WTC11 (cell line): ENCODE data around the gene ITGA11. TPM values are rescaled to one million over a fixed set of nuclear protein-coding genes. Genes with fewer than 3 reads are reported as not detected.

ENCODE experiments used
- ATAC-seq: fragments of 200-7000 bp; cut with Tn5 transposase; 2 replicates; pipeline ENCODE4 v1.10.0; 2021; ENCODE audit warnings: mild to moderate bottlenecking, moderate library complexity
- CTCF ChIA-PET: fragments of 300-600 bp; sonication (Branson Sonifier 250); formaldehyde crosslinking; loops from one replicate; lab custom pipeline; 2021; ENCODE audit warnings: antibody characterized with exemption; lab: Charles Lee
- POLR2A ChIA-PET: fragments of 350-600 bp; sonication (Branson Sonifier 250); formaldehyde crosslinking; loops from one replicate; lab custom pipeline; 2021; ENCODE audit warnings: antibody characterized with exemption; lab: Charles Lee
- DNase-seq: peaks from one replicate; pipeline ENCODE4 v3.0.0; 2021; ENCODE audit warnings: low spot score
- H3K27ac Mint-ChIP-seq: 2 replicates; pipeline ENCODE4 v1.8.0; 2021; ENCODE audit warnings: mixed read lengths
- H3K27me3 Mint-ChIP-seq: 2 replicates; pipeline ENCODE4 v1.8.0; 2021; ENCODE audit warnings: low read depth, mild to moderate bottlenecking, moderate library complexity, mixed read lengths
- H3K36me3 Mint-ChIP-seq: 2 replicates; pipeline ENCODE4 v1.8.0; 2021; ENCODE audit warnings: mixed read lengths
- H3K4me1 Mint-ChIP-seq: 2 replicates; pipeline ENCODE4 v1.8.0; 2022; ENCODE audit warnings: mixed read lengths
- H3K4me3 Mint-ChIP-seq: 2 replicates; pipeline ENCODE4 v1.8.0; 2021; ENCODE audit warnings: mild to moderate bottlenecking, moderate library complexity, mixed read lengths
- H3K9me3 Mint-ChIP-seq: 2 replicates; pipeline ENCODE4 v1.8.0; 2021; ENCODE audit warnings: mixed read lengths
- ARID4B ChIP-seq: sonication (generic); formaldehyde crosslinking; IDR thresholded peaks from 2 replicates; pipeline ENCODE4 v1.8.0; 2023; ENCODE audit warnings: missing genetic modification reagents, mild to moderate bottlenecking, borderline replicate concordance
- E2F1 ChIP-seq: sonication (generic); formaldehyde crosslinking; IDR thresholded peaks from 2 replicates; pipeline ENCODE4 v1.8.0; 2022; ENCODE audit warnings: mild to moderate bottlenecking, missing genetic modification reagents
- GABPB1 ChIP-seq: sonication (generic); formaldehyde crosslinking; IDR thresholded peaks from 2 replicates; pipeline ENCODE4 v1.8.1; 2023; ENCODE audit warnings: mild to moderate bottlenecking, missing genetic modification reagents
- GTF2I ChIP-seq: fragments of 250-450 bp; sonication (Bioruptor Pico); conservative IDR thresholded peaks from 2 replicates; pipeline ENCODE4 v1.4.0; 2021; ENCODE audit warnings: mild to moderate bottlenecking
- ZNF232 ChIP-seq: sonication (generic); formaldehyde crosslinking; IDR thresholded peaks from 2 replicates; pipeline ENCODE4 v1.8.0; 2022; ENCODE audit warnings: mild to moderate bottlenecking, missing genetic modification reagents
- total RNA-seq: library from RNA; stranded (reverse); gene quantifications from 3 replicates; pipeline ENCODE4 v1.2.3, GENCODE V29; 2021
- TF ChIP-seq, protein P1 (sequence below): fragments of 250-450 bp; sonication (Bioruptor Pico); conservative IDR thresholded peaks from 2 replicates; pipeline ENCODE4 v1.9.0; 2021; ENCODE audit warnings: mild to moderate bottlenecking
- TF ChIP-seq, protein P2 (sequence below): sonication (generic); formaldehyde crosslinking; IDR thresholded peaks from 2 replicates; pipeline ENCODE4 v1.8.0; 2022; ENCODE audit warnings: missing genetic modification reagents
- TF ChIP-seq, protein P3 (sequence below): sonication (generic); formaldehyde crosslinking; IDR thresholded peaks from 2 replicates; pipeline ENCODE4 v1.8.0; 2022; ENCODE audit warnings: mild to moderate bottlenecking, missing genetic modification reagents

ITGA11 gene
- total RNA-seq, 1 experiment from 2014 or later: 0.15 TPM

DNA sequence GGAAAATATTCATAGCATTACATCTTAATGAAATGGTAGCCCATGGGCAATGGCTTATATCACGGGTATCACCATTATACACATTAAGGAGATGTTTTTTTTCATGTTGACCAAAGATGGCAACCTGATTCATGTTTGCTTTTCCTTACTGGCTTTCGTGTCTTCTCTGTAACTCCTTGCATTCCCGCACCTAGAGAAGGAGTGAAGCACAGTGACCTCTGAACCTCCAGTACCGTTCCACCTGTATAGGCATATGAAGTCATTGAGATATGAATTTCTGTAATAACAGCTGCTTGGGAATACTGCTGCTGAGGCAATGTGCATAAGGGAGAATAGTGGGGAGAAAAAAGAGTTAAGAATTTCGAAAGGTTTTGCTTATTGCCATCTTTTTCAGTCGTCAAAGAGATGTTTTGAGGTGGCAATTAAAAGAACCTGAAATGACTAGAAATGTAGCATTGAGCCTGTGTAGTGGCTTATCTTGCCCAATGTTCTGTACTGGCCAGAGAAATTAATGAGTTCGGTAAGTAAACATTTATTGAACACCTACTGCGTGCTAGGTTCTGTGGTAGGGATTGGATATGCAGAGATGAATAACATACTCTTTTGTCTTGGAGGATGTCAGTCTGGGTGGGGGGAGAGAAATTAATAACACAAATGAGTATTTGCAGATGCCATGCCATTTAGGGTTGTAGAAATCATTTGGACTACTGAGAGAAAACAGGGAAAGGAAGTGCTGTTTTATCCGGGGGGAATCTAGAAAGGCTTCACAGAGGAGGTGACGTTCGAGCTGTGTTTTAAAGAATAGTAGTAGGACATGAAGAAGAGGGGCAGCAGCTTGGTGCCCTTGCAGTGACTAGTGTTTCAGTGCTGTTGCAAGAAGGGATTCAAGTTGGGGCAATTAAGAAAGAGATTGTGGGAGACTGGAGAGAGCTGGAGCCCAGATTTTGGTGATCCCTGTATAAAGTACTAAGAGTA is 151.9 kb downstream of the ITGA11 start:
- Mint-ChIP-seq H3K4me3 (peak overlapping the region; percentile 98), H3K4me1 (peaks cover 56% of the 10 kb centered on the region), H3K9me3 (peaks cover 8% of the 10 kb centered on the region), H3K27ac (peak overlapping the region; percentile 87), H3K27me3 (no peaks in the 10 kb centered on the region), H3K36me3 (peaks cover 10% of the 10 kb centered on the region)
- POLR2A ChIA-PET: interaction anchor here (1.0 kb wide), 1 partner anchor 18 kb away, joined by 3 read pairs; no protein-coding TSS in a partner anchor
- TF ChIP-seq GTF2I (CRISPR knock-in tag): 0 out of 2 replicates have a peak, but pooled peaks have one; percentile 26
- TF ChIP-seq, protein P1, sequence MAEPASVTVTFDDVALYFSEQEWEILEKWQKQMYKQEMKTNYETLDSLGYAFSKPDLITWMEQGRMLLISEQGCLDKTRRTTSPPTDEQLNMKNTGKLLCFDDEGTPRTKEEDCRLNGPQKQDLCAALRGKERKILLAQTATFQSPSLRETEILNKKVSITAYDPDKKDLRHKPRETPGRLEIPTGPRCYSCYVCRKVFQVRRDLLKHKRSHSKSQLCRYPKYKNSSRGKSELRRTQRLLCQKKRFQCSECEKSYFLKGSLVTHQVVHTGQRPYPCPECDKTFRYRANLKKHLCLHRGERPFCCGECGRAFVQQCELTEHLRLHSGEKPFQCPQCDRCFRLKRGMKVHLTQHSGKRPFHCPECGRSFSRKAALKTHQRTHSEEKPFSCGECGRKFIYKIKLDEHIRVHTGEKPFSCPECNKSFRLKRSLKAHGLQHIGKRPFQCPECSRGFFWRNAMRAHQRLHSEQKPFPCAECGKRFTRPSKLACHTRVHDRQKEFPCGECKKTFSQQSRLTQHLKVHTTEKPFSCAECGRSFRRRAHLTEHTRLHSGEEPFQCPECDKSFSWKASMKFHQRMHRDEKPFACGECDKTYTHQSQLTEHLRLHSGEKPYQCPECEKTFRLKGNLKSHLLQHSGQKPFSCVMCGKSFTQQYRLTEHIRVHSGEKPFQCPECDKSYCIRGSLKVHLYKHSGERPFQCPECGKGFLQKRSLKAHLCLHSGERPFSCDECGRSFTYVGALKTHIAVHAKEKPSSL: no peak
- CTCF ChIA-PET: interaction anchor here (0.6 to 3.9 kb wide), 3 partner anchors 25 to 27 kb away, joined by 4 to 28 read pairs (median 10); no protein-coding TSS in a partner anchor
- DNase-seq: no peak
- no peak for ATAC-seq

- Mint-ChIP-seq H3K4me3 (peak overlapping the region; percentile 98), H3K36me3 (peaks cover 2% of the 10 kb centered on the region; the same call in 1 of the 2 replicates), H3K9me3 (no peaks in the 10 kb centered on the region), H3K4me1 (peaks cover 50% of the 10 kb centered on the region), H3K27ac (peak overlapping the region; percentile 93), H3K27me3 (no peaks in the 10 kb centered on the region)
- POLR2A ChIA-PET: interaction anchor here (0.9 to 2.5 kb wide), 4 partner anchors 22 to 28 kb away, joined by 4 to 22 read pairs (median 8); no protein-coding TSS in a partner anchor
- ATAC-seq (peak; percentile 1), DNase-seq (no peak)
- CTCF ChIA-PET: interaction anchor here (0.5 to 3.9 kb wide), 5 partner anchors 26 to 725 kb away, joined by 3 to 27 read pairs (median 4); no protein-coding TSS in a partner anchor
- TF ChIP-seq, protein P2, sequence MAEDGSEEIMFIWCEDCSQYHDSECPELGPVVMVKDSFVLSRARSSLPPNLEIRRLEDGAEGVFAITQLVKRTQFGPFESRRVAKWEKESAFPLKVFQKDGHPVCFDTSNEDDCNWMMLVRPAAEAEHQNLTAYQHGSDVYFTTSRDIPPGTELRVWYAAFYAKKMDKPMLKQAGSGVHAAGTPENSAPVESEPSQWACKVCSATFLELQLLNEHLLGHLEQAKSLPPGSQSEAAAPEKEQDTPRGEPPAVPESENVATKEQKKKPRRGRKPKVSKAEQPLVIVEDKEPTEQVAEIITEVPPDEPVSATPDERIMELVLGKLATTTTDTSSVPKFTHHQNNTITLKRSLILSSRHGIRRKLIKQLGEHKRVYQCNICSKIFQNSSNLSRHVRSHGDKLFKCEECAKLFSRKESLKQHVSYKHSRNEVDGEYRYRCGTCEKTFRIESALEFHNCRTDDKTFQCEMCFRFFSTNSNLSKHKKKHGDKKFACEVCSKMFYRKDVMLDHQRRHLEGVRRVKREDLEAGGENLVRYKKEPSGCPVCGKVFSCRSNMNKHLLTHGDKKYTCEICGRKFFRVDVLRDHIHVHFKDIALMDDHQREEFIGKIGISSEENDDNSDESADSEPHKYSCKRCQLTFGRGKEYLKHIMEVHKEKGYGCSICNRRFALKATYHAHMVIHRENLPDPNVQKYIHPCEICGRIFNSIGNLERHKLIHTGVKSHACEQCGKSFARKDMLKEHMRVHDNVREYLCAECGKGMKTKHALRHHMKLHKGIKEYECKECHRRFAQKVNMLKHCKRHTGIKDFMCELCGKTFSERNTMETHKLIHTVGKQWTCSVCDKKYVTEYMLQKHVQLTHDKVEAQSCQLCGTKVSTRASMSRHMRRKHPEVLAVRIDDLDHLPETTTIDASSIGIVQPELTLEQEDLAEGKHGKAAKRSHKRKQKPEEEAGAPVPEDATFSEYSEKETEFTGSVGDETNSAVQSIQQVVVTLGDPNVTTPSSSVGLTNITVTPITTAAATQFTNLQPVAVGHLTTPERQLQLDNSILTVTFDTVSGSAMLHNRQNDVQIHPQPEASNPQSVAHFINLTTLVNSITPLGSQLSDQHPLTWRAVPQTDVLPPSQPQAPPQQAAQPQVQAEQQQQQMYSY (CRISPR knock-in tag): peak; percentile 91
- TF ChIP-seq GABPB1: no peak
- TF ChIP-seq, protein P3, sequence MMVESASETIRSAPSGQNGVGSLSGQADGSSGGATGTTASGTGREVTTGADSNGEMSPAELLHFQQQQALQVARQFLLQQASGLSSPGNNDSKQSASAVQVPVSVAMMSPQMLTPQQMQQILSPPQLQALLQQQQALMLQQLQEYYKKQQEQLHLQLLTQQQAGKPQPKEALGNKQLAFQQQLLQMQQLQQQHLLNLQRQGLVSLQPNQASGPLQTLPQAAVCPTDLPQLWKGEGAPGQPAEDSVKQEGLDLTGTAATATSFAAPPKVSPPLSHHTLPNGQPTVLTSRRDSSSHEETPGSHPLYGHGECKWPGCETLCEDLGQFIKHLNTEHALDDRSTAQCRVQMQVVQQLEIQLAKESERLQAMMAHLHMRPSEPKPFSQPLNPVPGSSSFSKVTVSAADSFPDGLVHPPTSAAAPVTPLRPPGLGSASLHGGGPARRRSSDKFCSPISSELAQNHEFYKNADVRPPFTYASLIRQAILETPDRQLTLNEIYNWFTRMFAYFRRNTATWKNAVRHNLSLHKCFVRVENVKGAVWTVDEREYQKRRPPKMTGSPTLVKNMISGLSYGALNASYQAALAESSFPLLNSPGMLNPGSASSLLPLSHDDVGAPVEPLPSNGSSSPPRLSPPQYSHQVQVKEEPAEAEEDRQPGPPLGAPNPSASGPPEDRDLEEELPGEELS: no peak
- no peak for TF ChIP-seq ARID4B (CRISPR knock-in tag)
- TF ChIP-seq E2F1: no peak
- no peak for TF ChIP-seq ZNF232
Observed at GRCh38 chr15:68278595-68279405, 153.2 kb downstream of the ITGA11 start.
